HG03575 (cell line): ENCODE data around the gene RASL11B.

ENCODE experiments used
- ATAC-seq: cut with Tn5 transposase; IDR thresholded peaks from one replicate; pipeline ENCODE4 v1.9.1; 2021; ENCODE audit not compliant: unreplicated experiment, insufficient number of reproducible peaks, low FRiP score; ENCODE audit errors: extremely low read depth

RASL11B gene

GRCh38 chr4:52868133-52868532 lies 6.0 kb downstream of the RASL11B start:
- ATAC-seq = no peak

- no peak for ATAC-seq
These were observed 7.1 kb downstream of the RASL11B start for GRCh38 chr4:52869196-52869595.

- no peak for ATAC-seq
These were observed 7.5 kb downstream of the RASL11B start for GRCh38 chr4:52869656-52870055.

- ATAC-seq = no peak
These were observed 8.1 kb downstream of the RASL11B start for GRCh38 chr4:52870225-52870624.

- ATAC-seq = no peak
These were observed 11.1 kb downstream of the RASL11B start for GRCh38 chr4:52873191-52873590.

- ATAC-seq = no peak
These were observed 11.8 kb downstream of the RASL11B start for GRCh38 chr4:52873861-52874343.

GRCh38 chr4:52874948-52875347 lies 12.8 kb downstream of the RASL11B start:
- ATAC-seq = no peak

- no peak for ATAC-seq
These were observed 14.0 kb downstream of the RASL11B start for GRCh38 chr4:52876069-52876468.

GRCh38 chr4:52877036-52877435 lies 14.9 kb downstream of the RASL11B start:
- no peak for ATAC-seq

- no peak for ATAC-seq
These were observed 15.6 kb downstream of the RASL11B start for GRCh38 chr4:52877694-52878093.

GRCh38 chr4:52879471-52879870 lies 17.4 kb downstream of the RASL11B start:
- no peak for ATAC-seq

- ATAC-seq = no peak
These were observed 18.9 kb downstream of the RASL11B start for GRCh38 chr4:52880994-52881393.

GRCh38 chr4:52883183-52883621 lies 21.1 kb downstream of the RASL11B start:
- no peak for ATAC-seq

- no peak for ATAC-seq
These were observed 21.9 kb downstream of the RASL11B start for GRCh38 chr4:52883707-52884669.

GRCh38 chr4:52884994-52885393 lies 22.9 kb downstream of the RASL11B start:
- ATAC-seq = no peak

GRCh38 chr4:52889354-52889753 lies 27.2 kb downstream of the RASL11B start:
- ATAC-seq = no peak

- no peak for ATAC-seq
These were observed 27.8 kb downstream of the RASL11B start for GRCh38 chr4:52889778-52890520.

- ATAC-seq = no peak
These were observed 28.3 kb downstream of the RASL11B start for GRCh38 chr4:52890521-52890791.

- ATAC-seq = no peak
These were observed 29.6 kb downstream of the RASL11B start for GRCh38 chr4:52891743-52892142.

GRCh38 chr4:52892880-52893279 lies 30.8 kb downstream of the RASL11B start:
- no peak for ATAC-seq
